ENCODE measurements around the gene PTGES3.
"Not testable (repeated sequence)": the region's sequence is repeated elsewhere in the genome, so short reads cannot be mapped to it uniquely, and the experiment has no call there.

Gene PTGES3
- total RNA-seq, result 129 to 406 (median 226) reads per million in 9 experiments

- DNase-seq, result peak; percentile 92 to 95 (median 95)
- peak; percentile 61 for ATAC-seq (replicated peaks)
- peak within 1 kb of the TSS; percentile 97 to 99 for H3K4me3 Mint-ChIP-seq
- H3K4me1 Mint-ChIP-seq (ENCODE audit: low read depth in 2 of 2), result peaks cover 19 to 28% of the 10 kb centered on the region in 2 donors
- peaks cover 60% of the 10 kb centered on the region for H3K36me3 Mint-ChIP-seq (ENCODE audit: insufficient read depth)
- no peaks in the 10 kb centered on the region for H3K27me3 Mint-ChIP-seq
- peak within 1 kb of the TSS; percentile 97 to 99 for H3K27ac Mint-ChIP-seq
- H3K9me3 Mint-ChIP-seq, result no peaks in the 10 kb centered on the region
Measured at GRCh38 chr12:56688129-56688845, at the start of gene PTGES3. Gene PTGES3 (minus strand): TSS chr12:56688284. CDS start chr12:56687999, 285 bp downstream.

- Mint-ChIP-seq H3K4me3 (no peak overlapping the region), H3K9me3 (no peaks in the 10 kb centered on the region), H3K36me3 (ENCODE audit: insufficient read depth) (peaks cover 32% of the 10 kb centered on the region), H3K4me1 (ENCODE audit: low read depth in 2 of 2) (peaks cover 15 to 25% of the 10 kb centered on the region in 2 donors), H3K27me3 (no peaks in the 10 kb centered on the region), H3K27ac (peak overlapping the region in 1 of 2 donors; percentile 23)
- DNase-seq (no peak), ATAC-seq (replicated peaks) (no peak)
Measured at GRCh38 chr12:56728139-56728861, 40.2 kb upstream of the PTGES3 start.

- H3K36me3 Mint-ChIP-seq (ENCODE audit: insufficient read depth), result peaks cover 16% of the 10 kb centered on the region
- peaks cover 33 to 42% of the 10 kb centered on the region in 2 donors for H3K4me1 Mint-ChIP-seq (ENCODE audit: low read depth in 2 of 2)
- peak overlapping the region; percentile 95 to 97 for H3K27ac Mint-ChIP-seq
Measured at GRCh38 chr12:56726196-56726675, 38.2 kb upstream of the PTGES3 start.

GRCh38 chr12:56725723-56726102, 37.6 kb upstream of the PTGES3 start:
- no peak for ATAC-seq (replicated peaks)
- Mint-ChIP-seq H3K27me3 (no peaks in the 10 kb centered on the region), H3K27ac (peak overlapping the region; percentile 95 to 97), H3K4me1 (ENCODE audit: low read depth in 2 of 2) (peaks cover 38 to 47% of the 10 kb centered on the region in 2 donors), H3K9me3 (no peaks in the 10 kb centered on the region), H3K4me3 (peak overlapping the region; percentile 97 to 98), H3K36me3 (ENCODE audit: insufficient read depth) (peaks cover 14% of the 10 kb centered on the region)
- no peak for DNase-seq

More at GRCh38 chr12:56726196-56726675, 38.2 kb upstream of the PTGES3 start:
- peak overlapping the region; percentile 97 to 98 for H3K4me3 Mint-ChIP-seq
- H3K27me3 Mint-ChIP-seq; H3K9me3 Mint-ChIP-seq; ATAC-seq (replicated peaks); DNase-seq: not testable (repeated sequence)

- Mint-ChIP-seq H3K27me3 (no peaks in the 10 kb centered on the region), H3K36me3 (ENCODE audit: insufficient read depth) (peaks cover 14% of the 10 kb centered on the region), H3K4me1 (ENCODE audit: low read depth in 2 of 2) (peaks cover 44 to 53% of the 10 kb centered on the region in 2 donors), H3K4me3 (peak within 1 kb of the TSS; percentile 97 to 98), H3K27ac (peak within 1 kb of the TSS; percentile 95 to 97), H3K9me3 (no peaks in the 10 kb centered on the region)
- peak; percentile 93 to 96 (median 95) for DNase-seq
- ATAC-seq (replicated peaks), result peak; percentile 92
Measured at GRCh38 chr12:56724972-56725722, 37.1 kb upstream of the PTGES3 start, which contains the start of gene NACA. Gene NACA (minus strand): TSS chr12:56725299. CDS start chr12:56724521, 778 bp downstream.

GRCh38 chr12:56724701-56724971, 36.6 kb upstream of the PTGES3 start:
- H3K27ac Mint-ChIP-seq, result peak overlapping the region; percentile 95 to 97
- peaks cover 11% of the 10 kb centered on the region for H3K36me3 Mint-ChIP-seq (ENCODE audit: insufficient read depth)
- DNase-seq (no peak), ATAC-seq (replicated peaks) (no peak)
- H3K4me3 Mint-ChIP-seq, result peak overlapping the region; percentile 97 to 98
- H3K4me1 Mint-ChIP-seq (ENCODE audit: low read depth in 2 of 2), result peaks cover 49 to 58% of the 10 kb centered on the region in 2 donors
- no peaks in the 10 kb centered on the region for H3K27me3 Mint-ChIP-seq
- no peaks in the 10 kb centered on the region for H3K9me3 Mint-ChIP-seq

- peaks cover 15% of the 10 kb centered on the region for H3K36me3 Mint-ChIP-seq (ENCODE audit: insufficient read depth)
- DNase-seq, result no peak
Measured at GRCh38 chr12:56723889-56724700, 36.0 kb upstream of the PTGES3 start.

GRCh38 chr12:56723352-56723751, 35.3 kb upstream of the PTGES3 start:
- H3K4me1 Mint-ChIP-seq (ENCODE audit: low read depth in 2 of 2), result peaks cover 60 to 69% of the 10 kb centered on the region in 2 donors
- H3K27ac Mint-ChIP-seq, result peak overlapping the region; percentile 95 to 97
- no peaks in the 10 kb centered on the region for H3K9me3 Mint-ChIP-seq
- H3K4me3 Mint-ChIP-seq, result peak overlapping the region; percentile 97 to 98
- no peak for ATAC-seq (replicated peaks)
- peaks cover 22% of the 10 kb centered on the region for H3K36me3 Mint-ChIP-seq (ENCODE audit: insufficient read depth)
- no peak for DNase-seq
- no peaks in the 10 kb centered on the region for H3K27me3 Mint-ChIP-seq

More at GRCh38 chr12:56723889-56724700, 36.0 kb upstream of the PTGES3 start:
- Mint-ChIP-seq H3K9me3 (no peaks in the 10 kb centered on the region), H3K4me1 (ENCODE audit: low read depth in 2 of 2) (peaks cover 54 to 63% of the 10 kb centered on the region in 2 donors), H3K4me3 (peak overlapping the region; percentile 97 to 98), H3K27me3 (no peaks in the 10 kb centered on the region), H3K27ac (peak overlapping the region; percentile 95 to 97)
- ATAC-seq (replicated peaks), result no peak

- peak overlapping the region; percentile 97 to 98 for H3K4me3 Mint-ChIP-seq
- H3K27me3 Mint-ChIP-seq, result no peaks in the 10 kb centered on the region
Measured at GRCh38 chr12:56722832-56723231, 34.7 kb upstream of the PTGES3 start.

GRCh38 chr12:56721721-56722120, 33.6 kb upstream of the PTGES3 start:
- Mint-ChIP-seq H3K27me3 (no peaks in the 10 kb centered on the region), H3K4me3 (peak overlapping the region; percentile 97 to 98), H3K27ac (peak overlapping the region; percentile 78 to 97), H3K36me3 (ENCODE audit: insufficient read depth) (peaks cover 26% of the 10 kb centered on the region), H3K4me1 (ENCODE audit: low read depth in 2 of 2) (peaks cover 64 to 77% of the 10 kb centered on the region in 2 donors), H3K9me3 (no peaks in the 10 kb centered on the region)
- no peak for DNase-seq
- no peak for ATAC-seq (replicated peaks)

More at GRCh38 chr12:56722832-56723231, 34.7 kb upstream of the PTGES3 start:
- Mint-ChIP-seq H3K36me3 (ENCODE audit: insufficient read depth) (peaks cover 22% of the 10 kb centered on the region), H3K27ac (peak overlapping the region; percentile 78 to 97), H3K4me1 (ENCODE audit: low read depth in 2 of 2) (peaks cover 60 to 69% of the 10 kb centered on the region in 2 donors), H3K9me3 (no peaks in the 10 kb centered on the region)
- DNase-seq (no peak), ATAC-seq (replicated peaks) (no peak)

- Mint-ChIP-seq H3K4me1 (ENCODE audit: low read depth in 2 of 2) (peaks cover 69 to 82% of the 10 kb centered on the region in 2 donors), H3K27ac (peak overlapping the region; percentile 78 to 97), H3K36me3 (ENCODE audit: insufficient read depth) (peaks cover 27% of the 10 kb centered on the region), H3K27me3 (no peaks in the 10 kb centered on the region), H3K9me3 (no peaks in the 10 kb centered on the region), H3K4me3 (peak overlapping the region; percentile 60 to 98)
- DNase-seq (no peak), ATAC-seq (replicated peaks) (no peak)
Measured at GRCh38 chr12:56721216-56721615, 33.1 kb upstream of the PTGES3 start.

- ATAC-seq (replicated peaks) (no peak), DNase-seq (no peak)
- Mint-ChIP-seq H3K4me1 (ENCODE audit: low read depth in 2 of 2) (peaks cover 71 to 83% of the 10 kb centered on the region in 2 donors), H3K36me3 (ENCODE audit: insufficient read depth) (peaks cover 32% of the 10 kb centered on the region), H3K4me3 (peak overlapping the region; percentile 60 to 98), H3K9me3 (no peaks in the 10 kb centered on the region), H3K27me3 (no peaks in the 10 kb centered on the region), H3K27ac (peak overlapping the region; percentile 78 to 97)
Measured at GRCh38 chr12:56720731-56721151, 32.7 kb upstream of the PTGES3 start.

All from effector memory CD8-positive, alpha-beta T cell (primary cell).